HG02852 (cell line): ENCODE results near the gene FTO.

ENCODE experiments used
- ATAC-seq: cut with Tn5 transposase; IDR thresholded peaks from one replicate; pipeline ENCODE4 v1.9.1; 2021; ENCODE audit warnings: mild to moderate bottlenecking, moderate library complexity; ENCODE audit not compliant: unreplicated experiment

FTO gene

DNA sequence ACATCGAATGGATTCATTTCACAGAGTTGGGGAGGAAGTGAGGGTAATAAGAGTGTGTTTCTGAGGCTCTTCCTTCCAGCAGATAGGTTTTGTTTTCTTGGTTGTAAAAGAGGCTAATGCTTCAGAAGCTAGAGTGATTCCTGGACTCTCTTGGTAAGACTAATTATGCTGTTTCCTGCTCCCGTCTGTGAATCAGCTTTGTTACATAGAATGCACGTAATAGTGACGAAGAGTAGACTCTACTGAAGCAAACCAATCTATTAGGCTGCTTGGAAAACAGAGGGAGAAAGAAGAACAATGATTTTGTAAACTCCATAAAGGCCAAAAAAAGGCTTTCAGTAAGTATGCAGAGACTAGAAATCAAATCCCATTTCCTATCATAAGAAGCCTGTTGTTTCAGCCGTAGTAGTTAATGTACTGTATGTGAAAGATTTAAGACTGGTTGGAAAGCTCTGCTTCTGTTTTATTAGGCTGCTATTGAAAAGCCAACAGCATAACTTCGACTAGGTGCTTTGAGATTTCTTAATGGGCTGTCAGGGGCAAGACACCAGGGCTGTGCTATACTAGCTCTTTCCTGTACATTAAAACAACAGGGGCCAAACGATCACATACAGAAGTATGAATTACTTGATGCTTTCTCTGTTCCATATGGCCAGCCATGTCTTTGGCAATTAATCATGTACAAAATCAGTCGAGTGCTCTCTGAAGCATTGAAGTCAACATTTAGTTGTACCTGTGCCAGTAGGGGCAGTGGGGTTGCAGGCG lies 219.0 kb downstream of the FTO start:
- ATAC-seq, result no peak

DNA sequence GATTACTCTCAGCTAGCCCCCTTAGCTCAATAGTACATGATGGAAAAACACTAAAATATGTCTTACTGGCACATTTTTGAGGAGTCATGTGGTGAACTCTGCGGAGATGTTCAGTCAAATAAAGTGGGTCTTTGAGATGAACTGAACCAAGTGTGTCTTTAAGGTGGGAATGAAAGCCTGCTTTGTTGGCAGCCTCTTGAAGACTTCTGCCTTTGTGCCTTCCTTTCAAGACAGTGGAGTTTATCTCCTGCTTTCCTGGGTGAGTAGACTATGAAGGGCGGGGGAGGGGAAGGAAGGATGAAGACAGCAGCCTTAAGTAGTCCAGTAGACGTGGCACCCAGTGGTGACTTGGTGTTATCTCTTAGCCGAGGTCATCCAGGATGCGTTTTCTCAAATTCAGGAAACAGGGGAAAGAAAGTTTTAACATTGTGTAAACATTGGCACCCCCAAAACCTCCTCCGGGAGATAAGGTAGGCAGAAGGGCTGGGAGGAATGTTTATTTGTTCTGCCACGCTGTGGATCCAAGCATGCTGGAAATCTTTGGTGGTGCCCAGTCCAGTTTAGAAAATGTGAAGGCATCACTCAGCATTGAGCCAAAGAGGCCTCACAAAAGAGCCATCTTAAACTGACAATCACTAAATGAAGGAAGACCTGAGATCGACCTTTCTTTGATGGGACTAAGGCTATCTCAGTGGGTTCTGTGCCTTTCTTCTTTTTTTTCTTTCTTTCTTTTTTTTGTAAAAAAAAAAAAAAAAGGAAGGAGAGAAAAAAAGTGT lies 220.6 kb downstream of the FTO start:
- no peak for ATAC-seq

DNA sequence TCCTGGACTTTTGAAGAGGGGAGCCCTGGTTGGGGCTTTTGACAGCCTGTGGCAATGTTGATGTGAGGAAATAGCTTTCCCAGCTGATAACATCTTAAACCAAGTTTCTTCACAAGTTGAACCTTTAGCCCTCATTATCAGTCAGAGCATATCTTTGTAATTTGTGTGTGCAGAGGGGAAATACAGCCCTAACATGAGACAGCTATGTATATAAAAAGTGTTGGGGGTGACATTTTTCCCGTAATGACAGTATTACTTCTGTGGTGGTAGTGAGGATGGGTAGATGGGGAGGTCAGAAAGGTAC lies 221.1 kb downstream of the FTO start:
- no peak for ATAC-seq

DNA sequence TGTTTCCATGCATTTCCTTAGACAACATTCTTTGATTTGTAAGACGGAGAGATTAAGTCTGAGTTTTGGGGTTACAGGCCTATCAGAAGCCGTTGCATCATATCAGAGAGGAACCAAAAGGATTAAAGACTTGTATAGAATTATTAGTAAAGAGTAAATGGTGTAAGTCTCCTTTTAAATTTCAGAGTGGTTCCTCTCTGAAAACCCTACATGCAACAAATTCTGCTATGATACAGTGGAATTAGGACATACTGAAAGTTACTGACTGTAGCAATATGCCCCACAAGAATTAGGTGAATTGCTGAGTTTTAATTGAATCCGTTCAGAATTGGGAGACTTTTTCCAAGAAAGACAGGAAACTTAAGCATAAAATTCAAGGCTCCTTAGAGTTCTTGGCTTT lies 221.6 kb downstream of the FTO start:
- ATAC-seq, result no peak

DNA sequence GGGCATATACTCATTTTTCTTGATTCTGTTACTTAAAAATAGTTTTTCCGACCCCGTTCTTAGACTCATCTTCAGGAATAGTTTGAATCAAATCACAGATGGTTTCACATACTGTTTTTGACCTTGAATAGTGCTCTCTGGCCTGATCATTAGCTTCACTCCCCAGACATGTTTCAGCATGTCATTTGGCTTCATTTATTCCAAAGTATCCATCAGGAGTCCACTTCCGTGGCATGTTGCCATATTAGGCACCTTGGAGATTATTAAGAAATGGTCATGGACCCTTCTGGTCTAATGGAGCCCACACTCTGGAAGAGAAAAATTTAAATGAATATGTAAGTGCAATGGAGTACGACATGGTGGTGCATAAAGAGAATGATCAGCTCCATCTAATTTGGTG lies 222.3 kb downstream of the FTO start:
- no peak for ATAC-seq

DNA sequence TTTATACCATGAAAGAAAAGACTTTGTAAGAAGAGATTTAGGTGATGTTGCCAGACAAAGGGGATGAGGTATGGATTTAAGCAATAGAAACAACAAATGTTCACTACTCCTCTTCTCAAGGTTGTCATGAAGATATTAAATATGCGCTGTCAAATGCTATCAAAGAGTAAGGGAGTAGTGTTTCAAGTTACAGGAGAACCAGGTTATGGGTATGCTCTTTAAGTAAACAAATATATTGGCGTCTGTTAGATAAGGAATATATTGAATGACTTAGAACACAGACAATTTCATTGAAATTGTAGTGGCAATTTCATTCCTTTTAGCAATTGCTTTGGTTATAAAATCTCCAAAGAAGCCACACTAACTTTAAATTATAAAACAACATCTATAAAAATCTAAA lies 229.0 kb downstream of the FTO start:
- no peak for ATAC-seq

DNA sequence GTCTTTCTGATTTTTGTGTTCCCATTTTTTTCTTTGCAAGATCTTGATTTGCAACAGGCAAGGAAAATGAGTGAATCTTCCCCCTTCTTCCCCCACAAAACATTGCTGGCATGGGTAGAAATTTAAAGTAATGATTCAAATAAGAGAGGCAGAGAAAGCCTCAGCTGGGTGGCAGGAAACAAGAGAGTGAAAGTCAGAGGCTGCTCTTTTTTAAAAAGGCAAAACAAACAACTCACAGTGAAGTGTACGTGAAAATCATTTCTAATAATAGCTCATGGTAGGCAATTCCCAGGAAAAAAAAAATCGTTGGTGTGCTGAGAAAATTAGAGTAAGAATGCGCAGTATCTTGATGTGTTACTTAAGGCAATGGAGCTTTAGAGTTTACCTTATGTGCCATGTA lies 229.5 kb downstream of the FTO start:
- no peak for ATAC-seq

DNA sequence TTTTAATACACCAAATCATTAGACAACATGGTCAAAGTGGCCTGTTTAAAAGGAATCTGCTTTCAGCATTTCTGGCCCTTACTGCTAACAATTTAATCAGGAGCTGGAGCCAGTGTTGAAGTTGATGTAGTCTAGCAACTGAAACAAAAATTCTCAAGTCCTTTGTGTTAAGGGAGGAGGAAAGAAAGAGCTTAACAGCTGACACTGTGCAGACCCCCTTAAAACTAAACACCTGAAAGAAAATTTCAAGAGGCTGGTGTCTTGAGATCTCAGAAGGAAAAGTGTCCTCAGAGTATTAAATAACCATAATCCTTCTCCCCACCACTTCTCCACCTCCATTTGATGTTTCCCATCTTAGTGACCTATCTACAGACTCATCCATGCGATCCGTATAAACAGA lies 232.1 kb downstream of the FTO start:
- no peak for ATAC-seq

DNA sequence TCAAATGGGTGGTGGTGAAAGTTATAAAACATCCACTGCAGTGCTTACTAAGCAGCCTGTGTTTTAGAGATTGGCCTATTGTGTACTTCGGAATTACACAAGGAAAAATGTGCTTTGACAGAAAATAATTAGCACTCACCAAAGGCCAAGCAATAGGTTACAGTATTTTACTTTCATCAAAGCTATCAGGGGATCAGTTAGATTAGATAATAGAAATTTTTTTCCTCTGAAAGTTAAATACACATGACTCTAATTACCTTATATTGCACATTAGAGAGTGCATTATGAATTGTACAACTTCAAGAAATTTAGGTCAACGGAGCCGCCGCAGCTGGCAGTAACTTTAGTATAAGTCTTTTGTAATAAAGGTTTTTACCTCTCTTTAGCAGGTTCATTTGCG lies 232.6 kb downstream of the FTO start:
- no peak for ATAC-seq

DNA sequence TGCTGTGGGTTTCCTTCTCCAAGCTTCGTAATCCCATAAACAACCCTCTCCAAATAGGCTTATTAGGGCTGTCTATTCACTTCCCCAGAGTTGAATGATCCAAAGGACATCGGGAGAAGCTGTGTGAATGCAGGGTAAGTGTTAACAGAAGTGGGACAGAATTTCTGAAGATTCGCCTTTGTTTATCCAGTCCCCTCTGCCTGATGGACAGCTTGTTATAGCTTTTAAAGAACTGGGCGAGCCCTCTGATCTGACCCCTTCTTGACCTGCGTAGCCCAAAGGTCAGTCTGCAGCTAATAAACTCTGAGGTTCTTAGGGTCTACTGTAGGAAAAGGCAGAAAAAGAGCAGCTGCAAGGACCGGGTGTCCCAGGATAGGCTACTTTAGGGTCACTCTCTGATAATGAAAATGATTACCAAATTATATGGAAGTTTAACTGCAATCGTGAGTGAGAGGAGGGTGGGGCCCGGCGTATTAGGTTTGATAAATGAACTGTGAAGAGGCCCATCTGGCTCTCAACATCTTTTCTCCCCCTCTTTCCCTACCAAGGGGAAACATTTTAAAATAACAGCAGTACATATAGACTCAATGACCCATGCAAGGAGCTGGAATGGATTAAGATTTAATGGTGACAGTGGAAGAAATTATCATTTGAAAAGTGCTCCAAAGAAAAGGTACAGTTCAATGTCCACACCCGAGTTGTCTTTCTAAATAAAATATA lies 233.4 kb downstream of the FTO start:
- no peak for ATAC-seq

DNA sequence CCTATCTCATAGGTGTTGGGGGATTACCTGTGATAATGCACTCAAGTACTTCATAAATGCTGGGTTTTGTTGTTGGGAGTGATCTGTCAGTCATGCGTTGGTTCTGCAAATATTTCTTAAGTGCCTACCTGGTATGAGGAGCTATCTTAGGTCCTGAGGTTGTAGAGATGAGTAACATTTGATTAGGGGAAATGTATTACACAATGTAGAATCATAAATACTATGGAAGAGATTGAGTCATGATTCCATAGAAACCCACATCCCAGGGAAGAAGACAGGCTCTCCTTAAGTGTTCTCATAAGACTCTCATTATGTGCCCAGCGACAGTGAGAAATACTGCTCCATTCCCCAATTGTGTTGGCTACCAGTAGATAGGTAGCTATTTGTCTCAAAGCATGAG lies 240.1 kb downstream of the FTO start:
- ATAC-seq, result no peak

DNA sequence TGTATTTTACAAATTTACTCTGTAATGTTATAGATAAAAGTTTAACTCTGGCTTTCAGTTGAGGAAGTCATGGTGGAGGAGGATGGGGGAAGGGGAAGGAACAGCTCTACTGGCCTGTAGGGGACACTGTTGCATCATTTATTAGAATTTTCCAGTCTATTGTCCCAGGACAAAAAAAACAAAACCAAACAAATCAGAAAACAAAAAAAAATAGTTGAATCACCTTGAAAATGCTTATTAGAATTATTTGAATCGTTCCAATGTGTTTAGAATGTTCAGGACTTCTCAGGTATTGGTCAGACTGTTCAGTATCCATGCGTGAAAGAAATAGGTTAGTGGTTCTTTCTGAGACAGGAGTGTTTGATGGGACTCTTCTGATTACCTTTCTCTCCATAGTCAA lies 242.0 kb downstream of the FTO start:
- ATAC-seq, result no peak

DNA sequence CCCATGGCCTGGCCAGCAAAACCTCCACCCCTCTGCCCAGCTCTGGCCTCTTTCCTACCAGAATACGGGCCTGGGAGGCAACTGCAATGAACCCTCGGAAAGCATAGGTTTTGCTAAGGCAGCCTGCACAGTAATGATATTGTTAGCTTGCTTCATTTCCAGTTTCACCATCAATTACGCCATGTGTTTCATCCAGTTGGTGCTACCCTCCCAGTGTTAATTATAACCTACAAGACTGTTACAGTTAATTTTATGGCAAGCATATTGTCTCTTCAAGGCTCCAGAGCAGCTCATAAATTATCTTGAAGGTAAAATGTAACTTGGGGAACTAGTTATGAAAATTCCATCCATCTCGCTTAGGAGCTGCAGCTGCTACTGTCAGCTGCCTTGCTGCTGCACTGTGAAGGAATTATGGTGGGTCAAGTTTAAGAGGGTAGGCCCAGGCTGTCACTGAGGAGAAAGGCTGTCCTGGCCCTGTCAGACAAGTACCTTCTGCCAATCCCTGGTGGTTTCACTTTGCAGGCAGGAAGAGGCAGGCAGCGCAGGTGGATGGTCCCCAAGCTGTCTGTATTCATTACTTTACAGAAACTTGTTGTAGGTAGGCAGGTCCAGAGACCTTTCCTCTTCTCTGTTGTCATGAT lies 242.9 kb downstream of the FTO start:
- ATAC-seq, result no peak

DNA sequence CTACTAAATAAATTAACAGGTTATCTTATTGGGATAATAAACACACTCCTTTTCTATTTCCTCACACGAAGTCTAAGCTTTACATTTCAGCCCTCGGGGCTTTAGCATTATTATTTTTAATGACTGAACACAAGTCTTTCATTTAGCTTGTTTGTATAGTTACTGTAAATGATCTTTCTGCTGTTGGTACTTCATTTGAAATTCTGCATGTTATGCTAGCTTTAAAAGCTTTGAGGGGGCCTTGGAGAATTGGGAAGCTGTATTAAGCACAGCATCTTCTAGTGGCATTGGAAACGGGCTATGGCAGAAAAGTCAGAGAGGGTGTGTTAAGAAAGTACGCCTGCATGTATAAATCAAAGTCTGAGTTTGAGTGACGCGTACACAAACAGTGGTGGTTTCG lies 243.7 kb downstream of the FTO start:
- ATAC-seq, result no peak

DNA sequence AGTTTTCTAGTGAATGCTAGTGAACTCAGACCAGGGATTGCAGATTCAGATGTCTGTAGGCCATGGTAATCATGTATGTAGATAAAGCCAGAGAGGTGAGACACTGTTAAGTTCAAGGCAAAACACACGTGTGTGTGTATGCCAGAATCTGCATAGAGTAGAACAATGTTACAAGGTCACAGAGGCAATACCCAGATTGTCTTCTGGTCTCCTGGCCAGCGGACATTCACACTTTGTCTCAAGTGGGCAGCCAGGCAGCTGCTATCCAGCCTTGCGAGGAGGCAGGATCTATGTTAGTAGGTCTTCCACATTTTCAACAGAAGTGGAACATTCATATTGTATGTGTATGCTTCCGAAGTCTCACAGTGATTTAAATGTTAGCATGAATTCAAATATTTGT lies 244.4 kb downstream of the FTO start:
- no peak for ATAC-seq

DNA sequence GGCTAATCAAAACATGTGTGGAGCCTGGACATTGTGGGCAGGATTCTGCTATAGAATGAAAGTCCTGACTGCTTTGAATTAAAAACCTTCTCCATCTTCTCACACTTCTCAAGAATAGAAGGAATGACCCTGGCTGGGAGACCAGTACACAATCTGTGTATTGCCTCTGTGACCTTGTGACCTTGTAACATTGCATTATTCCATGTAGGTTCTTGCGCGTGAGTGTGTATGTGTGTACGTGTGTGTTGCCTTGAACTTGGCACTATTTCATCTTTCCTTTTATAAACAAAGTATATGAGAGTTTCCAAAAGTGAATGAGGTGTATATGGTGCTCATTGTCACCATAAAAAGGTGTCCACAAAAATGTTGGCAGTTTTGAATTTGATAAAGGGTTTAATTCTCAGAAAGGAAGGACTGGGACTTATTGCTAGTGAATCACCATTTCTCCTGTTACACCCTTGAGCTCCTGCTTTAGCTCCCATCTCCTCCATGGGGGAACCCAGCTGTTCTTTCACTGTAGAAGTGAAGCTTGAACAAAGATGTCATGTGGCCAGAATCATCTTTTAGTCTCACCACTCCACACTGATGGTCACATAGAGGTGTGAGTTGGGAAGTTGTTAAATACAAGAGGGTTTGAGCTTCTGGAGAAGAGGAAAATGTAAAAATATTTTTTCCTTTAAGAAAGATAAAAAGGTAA lies 244.9 kb downstream of the FTO start:
- ATAC-seq, result no peak

DNA sequence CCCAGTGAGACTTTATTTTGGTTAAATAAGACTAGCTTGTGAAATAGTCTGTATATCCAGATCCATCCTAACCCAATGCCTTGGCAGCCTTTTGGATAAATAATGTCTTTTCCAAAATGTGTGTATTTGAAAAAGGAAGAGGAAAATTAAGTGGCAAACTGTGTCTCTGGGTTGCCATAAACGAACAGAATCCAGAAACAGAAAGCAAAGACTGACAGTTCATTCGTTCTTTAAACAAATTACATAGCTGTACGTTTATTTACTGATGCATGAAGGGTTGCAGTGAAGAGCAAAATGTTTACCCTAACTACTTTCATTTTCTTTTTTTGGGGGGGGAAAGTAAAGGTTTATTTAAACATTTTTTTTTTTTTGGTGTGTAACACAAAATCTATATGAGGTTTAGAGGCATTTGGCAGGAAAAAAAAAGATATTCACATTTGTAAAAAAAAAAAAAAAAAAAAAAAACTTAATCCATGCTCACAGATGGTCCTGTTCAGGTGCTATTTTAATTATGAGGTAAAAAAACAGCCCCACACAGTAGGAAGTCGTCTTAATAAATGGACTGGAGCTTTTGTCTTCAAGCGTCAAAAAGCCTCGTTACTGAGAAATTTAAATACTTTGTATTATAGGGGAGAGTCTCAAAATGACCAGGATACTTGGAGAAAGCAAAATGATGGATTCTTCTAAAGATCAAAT lies 245.9 kb downstream of the FTO start:
- peak; percentile 63 for ATAC-seq

DNA sequence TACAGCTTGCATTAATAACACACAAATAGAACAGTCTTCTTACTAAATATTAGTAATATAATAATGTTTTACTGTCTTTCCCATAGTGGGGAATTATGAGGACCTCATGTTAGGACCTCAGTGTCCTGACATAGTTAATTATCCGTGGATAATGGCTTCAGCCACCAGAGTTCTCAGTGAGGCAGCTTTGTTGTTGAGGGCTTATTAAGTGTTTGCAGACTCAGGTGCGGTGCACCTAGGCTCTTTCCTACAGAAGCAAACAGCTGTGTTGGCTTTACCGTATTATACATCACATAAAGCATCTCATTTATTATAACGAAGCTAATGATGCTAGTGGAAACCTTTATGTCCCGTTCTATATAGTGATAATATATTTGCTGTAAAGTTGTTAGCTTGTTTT lies 246.7 kb downstream of the FTO start:
- no peak for ATAC-seq

DNA sequence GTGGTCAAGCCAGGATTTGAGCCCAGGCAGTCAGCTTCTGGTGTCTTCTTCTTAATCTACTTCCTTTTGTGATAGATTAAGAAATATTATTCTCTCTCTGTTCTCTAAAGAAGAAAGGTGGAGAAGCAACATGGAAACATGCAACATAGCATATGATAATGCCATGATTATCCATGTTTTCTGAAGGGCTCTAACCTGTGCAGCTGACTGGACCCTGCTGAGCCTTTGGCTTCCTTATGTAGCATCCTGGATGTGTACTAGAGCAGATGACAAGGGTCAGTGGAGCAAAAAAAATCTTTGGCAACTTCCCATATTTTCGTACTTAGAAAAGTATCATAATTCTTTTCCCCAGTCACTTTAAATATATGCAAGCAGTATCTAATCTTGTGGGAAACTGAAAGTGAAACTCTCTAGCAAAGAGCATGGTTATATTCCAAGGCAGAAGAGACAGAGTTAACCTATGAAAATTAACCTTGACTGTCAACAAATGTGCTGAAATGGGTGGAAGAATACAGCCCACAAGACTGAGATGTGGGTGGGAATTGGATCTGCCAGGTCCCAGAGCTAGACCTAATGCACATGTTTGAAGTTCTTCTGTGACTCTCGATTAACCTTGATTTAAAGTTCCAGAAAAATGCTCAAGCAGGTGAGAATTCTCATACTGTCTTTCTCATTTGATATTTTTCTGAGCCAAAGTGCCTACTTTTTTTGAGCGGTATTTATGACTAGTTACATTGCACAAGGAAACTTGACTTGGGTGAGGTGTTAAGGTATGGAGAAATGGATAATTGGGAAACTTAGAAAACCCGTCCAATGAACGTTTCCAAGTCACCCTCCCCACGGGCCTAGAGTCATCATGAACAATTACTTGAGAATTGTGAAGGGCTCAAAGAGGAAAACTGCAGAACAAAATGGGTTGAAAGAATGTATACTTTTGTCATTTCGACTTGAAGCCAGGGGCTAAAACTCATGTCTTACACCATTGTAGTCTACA lies 248.6 kb downstream of the FTO start:
- ATAC-seq, result peak; percentile 64
